ENCODE results near the gene GRIN2A. TPM values are rescaled to one million over a fixed set of nuclear protein-coding genes. Genes with fewer than 3 reads are reported as not detected.

GRIN2A gene
- total RNA-seq: not detected

DNA sequence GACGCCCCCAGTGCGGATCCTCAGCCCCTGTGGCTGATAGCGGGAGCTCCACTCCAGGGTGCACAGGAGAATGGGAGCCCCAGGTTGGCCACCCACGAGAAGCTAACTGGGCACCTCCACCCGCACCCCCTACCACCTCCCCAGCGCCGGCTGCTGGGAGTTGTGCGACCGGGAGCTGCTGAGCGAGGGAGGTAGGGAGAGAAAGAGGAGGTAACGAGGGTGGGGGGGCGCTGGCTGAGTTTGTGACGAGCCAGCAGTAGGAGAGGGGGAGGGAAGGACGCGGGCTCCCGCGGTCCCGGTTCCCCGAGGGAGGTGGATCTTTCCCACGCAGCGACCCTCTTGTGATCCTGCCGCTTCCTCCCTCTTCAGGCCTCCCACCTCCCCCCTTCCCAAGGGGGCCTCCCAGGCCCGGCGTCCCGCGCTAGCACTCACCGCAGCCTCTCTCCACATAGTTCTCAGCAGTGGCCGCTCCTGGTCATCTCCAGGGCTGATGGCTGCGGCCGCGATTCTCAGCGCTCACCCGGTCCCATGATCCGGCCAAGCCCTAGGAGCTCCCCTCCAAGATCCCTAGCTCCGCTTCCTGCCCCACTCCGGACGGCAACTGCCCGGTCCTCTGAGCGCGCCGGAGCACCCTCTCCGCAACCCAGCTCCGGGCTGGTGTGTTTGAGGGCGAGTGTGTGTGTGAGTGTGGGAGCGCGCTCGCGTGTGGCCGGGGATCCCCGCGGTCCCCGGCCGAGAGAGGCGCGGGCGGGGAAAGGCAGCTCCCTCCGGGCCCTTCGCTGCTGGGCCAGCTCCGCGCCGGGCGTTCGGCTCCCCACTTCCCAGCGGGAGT lies at the start of gene GRIN2A:
TSS of gene GRIN2A (minus strand) at position 207 of the 832 bp plus-strand sequence. CDS start 2,017 bp downstream, outside the sequence.
- Mint-ChIP-seq H3K9me3 (no peaks in the 10 kb centered on the region), H3K27ac (no peak within 1 kb of the TSS), H3K4me3 (peak within 1 kb of the TSS; percentile 44), H3K36me3 (ENCODE audit: low read depth) (no peaks in the 10 kb centered on the region), H3K4me1 (no peaks in the 10 kb centered on the region), H3K27me3 (peaks cover 45% of the 10 kb centered on the region)
- ATAC-seq (replicated peaks): no peak

GRCh38 chr16:10231563-10231962 lies 49.3 kb upstream of the GRIN2A start:
- Mint-ChIP-seq H3K27me3 (peaks cover 20% of the 10 kb centered on the region), H3K36me3 (ENCODE audit: low read depth) (no peaks in the 10 kb centered on the region), H3K4me3 (no peak overlapping the region), H3K4me1 (no peaks in the 10 kb centered on the region), H3K9me3 (peaks cover 8% of the 10 kb centered on the region), H3K27ac (no peak overlapping the region)
- no peak for ATAC-seq (replicated peaks)

DNA sequence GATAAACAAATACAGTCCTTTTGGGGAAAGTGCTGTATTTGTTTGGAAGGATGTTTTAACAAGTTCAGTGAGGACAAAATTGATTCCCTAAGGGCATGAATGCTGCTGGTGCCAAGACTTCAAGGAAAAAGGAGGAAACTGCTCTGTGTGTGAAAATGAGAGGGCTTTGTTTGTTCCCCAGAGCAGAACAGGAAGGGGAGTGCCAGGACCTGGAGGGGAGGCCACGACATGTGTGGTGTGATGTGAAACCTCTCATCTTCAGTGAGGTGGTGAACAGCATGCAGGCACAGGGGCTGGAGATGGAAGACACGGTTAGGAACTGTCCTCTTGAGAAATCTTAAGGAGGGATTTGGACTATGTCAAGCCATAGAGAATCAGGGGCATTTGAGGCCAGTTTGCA lies 46.6 kb upstream of the GRIN2A start:
- Mint-ChIP-seq H3K36me3 (ENCODE audit: low read depth) (no peaks in the 10 kb centered on the region), H3K27ac (no peak overlapping the region), H3K4me1 (no peaks in the 10 kb centered on the region), H3K4me3 (no peak overlapping the region), H3K9me3 (peaks cover 8% of the 10 kb centered on the region), H3K27me3 (peaks cover 32% of the 10 kb centered on the region)
- no peak for ATAC-seq (replicated peaks)

DNA sequence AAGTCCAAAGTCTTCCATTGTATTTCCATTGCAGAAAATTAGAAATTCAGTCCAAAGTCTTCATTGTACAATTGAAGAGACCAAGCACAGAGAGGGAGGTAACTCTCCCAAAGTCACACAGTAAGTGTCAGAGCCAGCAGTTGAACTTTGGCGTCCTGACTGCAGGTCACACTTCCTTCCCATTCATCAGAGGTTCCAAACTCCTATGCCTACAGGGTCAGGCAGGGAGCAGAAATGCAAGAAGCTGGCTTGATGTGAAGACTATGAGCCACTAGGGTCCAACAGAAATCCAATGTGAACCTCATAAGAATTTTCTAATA lies 44.7 kb upstream of the GRIN2A start:
- Mint-ChIP-seq H3K27me3 (peaks cover 30% of the 10 kb centered on the region), H3K4me1 (no peaks in the 10 kb centered on the region), H3K4me3 (no peak overlapping the region), H3K27ac (no peak overlapping the region), H3K9me3 (peaks cover 5% of the 10 kb centered on the region), H3K36me3 (ENCODE audit: low read depth) (no peaks in the 10 kb centered on the region)
- no peak for ATAC-seq (replicated peaks)

- H3K4me3 Mint-ChIP-seq: no peak overlapping the region
Observed at GRCh38 chr16:10226141-10226986, 44.1 kb upstream of the GRIN2A start.

GRCh38 chr16:10225653-10226052 lies 43.4 kb upstream of the GRIN2A start:
- ATAC-seq (replicated peaks): no peak
- Mint-ChIP-seq H3K4me3 (no peak overlapping the region), H3K9me3 (peaks cover 2% of the 10 kb centered on the region), H3K27me3 (peaks cover 30% of the 10 kb centered on the region), H3K27ac (no peak overlapping the region), H3K36me3 (ENCODE audit: low read depth) (no peaks in the 10 kb centered on the region), H3K4me1 (no peaks in the 10 kb centered on the region)

More at GRCh38 chr16:10226141-10226986, 44.1 kb upstream of the GRIN2A start:
- Mint-ChIP-seq H3K9me3 (peaks cover 5% of the 10 kb centered on the region), H3K4me1 (no peaks in the 10 kb centered on the region), H3K36me3 (ENCODE audit: low read depth) (no peaks in the 10 kb centered on the region), H3K27me3 (peaks cover 33% of the 10 kb centered on the region), H3K27ac (no peak overlapping the region)
- ATAC-seq (replicated peaks): no peak

GRCh38 chr16:10224850-10225249 lies 42.6 kb upstream of the GRIN2A start:
- no peak overlapping the region for H3K27ac Mint-ChIP-seq
- H3K4me3 Mint-ChIP-seq: no peak overlapping the region
- H3K27me3 Mint-ChIP-seq: peaks cover 28% of the 10 kb centered on the region
- no peak for ATAC-seq (replicated peaks)
- no peaks in the 10 kb centered on the region for H3K4me1 Mint-ChIP-seq
- no peaks in the 10 kb centered on the region for H3K9me3 Mint-ChIP-seq
- H3K36me3 Mint-ChIP-seq (ENCODE audit: low read depth): no peaks in the 10 kb centered on the region

GRCh38 chr16:10220942-10221341 lies 38.7 kb upstream of the GRIN2A start:
- Mint-ChIP-seq H3K27ac (no peak overlapping the region), H3K4me1 (no peaks in the 10 kb centered on the region), H3K27me3 (peaks cover 23% of the 10 kb centered on the region), H3K4me3 (no peak overlapping the region), H3K36me3 (ENCODE audit: low read depth) (no peaks in the 10 kb centered on the region), H3K9me3 (no peaks in the 10 kb centered on the region)
- no peak for ATAC-seq (replicated peaks)

DNA sequence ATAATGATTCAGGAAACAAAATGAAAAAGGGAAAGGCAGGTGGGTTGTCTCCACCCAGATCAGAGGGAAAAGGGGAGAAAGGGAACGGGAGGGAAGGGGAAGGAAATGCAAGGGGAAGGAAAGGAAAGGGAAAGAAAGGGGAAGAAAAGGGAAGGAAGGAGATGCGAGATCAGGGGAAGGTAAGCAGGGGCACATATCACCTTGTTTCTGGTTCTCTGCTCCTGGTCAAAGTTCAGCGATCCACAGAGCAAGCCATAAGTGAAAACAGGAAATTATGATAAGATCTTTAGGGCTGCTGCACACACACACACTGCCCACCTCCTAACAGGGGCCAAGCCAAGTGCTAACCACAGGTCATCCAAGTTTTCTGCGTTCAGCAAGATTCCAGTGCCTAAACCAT lies 37.5 kb upstream of the GRIN2A start:
- Mint-ChIP-seq H3K27ac (no peak overlapping the region), H3K4me1 (no peaks in the 10 kb centered on the region), H3K36me3 (ENCODE audit: low read depth) (no peaks in the 10 kb centered on the region), H3K9me3 (no peaks in the 10 kb centered on the region), H3K4me3 (no peak overlapping the region), H3K27me3 (peaks cover 22% of the 10 kb centered on the region)
- ATAC-seq (replicated peaks): no peak

- Mint-ChIP-seq H3K4me1 (no peaks in the 10 kb centered on the region), H3K27ac (no peak overlapping the region), H3K36me3 (ENCODE audit: low read depth) (no peaks in the 10 kb centered on the region), H3K27me3 (peaks cover 20% of the 10 kb centered on the region), H3K4me3 (no peak overlapping the region), H3K9me3 (no peaks in the 10 kb centered on the region)
- no peak for ATAC-seq (replicated peaks)
Observed at GRCh38 chr16:10218490-10219206, 36.4 kb upstream of the GRIN2A start.

- no peak overlapping the region for H3K4me3 Mint-ChIP-seq
- no peaks in the 10 kb centered on the region for H3K9me3 Mint-ChIP-seq
Observed at GRCh38 chr16:10213748-10214147, 31.5 kb upstream of the GRIN2A start.

DNA sequence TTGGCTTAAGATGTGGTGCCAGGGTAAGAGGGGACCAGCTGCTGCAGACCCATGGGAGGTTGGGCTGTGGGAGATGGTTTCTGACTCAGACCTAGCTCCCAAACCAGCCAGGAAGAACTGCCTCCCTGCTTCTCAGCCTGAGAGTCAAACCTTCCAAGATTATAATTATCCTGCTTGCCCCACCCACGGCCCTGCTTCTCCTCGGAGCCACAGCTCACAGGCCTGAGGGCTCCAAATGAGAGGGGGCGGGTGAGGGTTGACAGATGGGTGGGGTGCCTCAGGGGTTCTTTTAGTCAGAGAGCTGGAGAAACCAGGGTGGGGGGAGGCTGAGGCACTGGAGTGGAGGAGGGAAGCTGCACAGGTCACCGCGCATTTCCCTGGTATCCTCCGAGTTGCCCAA lies 28.7 kb upstream of the GRIN2A start:
- Mint-ChIP-seq H3K4me3 (no peak overlapping the region), H3K27me3 (peaks cover 16% of the 10 kb centered on the region), H3K27ac (no peak overlapping the region), H3K9me3 (no peaks in the 10 kb centered on the region), H3K36me3 (ENCODE audit: low read depth) (no peaks in the 10 kb centered on the region), H3K4me1 (no peaks in the 10 kb centered on the region)
- ATAC-seq (replicated peaks): no peak

More at GRCh38 chr16:10213748-10214147, 31.5 kb upstream of the GRIN2A start:
- peaks cover 24% of the 10 kb centered on the region for H3K27me3 Mint-ChIP-seq
- no peak for ATAC-seq (replicated peaks)
- no peak overlapping the region for H3K27ac Mint-ChIP-seq
- no peaks in the 10 kb centered on the region for H3K4me1 Mint-ChIP-seq
- no peaks in the 10 kb centered on the region for H3K36me3 Mint-ChIP-seq (ENCODE audit: low read depth)

DNA sequence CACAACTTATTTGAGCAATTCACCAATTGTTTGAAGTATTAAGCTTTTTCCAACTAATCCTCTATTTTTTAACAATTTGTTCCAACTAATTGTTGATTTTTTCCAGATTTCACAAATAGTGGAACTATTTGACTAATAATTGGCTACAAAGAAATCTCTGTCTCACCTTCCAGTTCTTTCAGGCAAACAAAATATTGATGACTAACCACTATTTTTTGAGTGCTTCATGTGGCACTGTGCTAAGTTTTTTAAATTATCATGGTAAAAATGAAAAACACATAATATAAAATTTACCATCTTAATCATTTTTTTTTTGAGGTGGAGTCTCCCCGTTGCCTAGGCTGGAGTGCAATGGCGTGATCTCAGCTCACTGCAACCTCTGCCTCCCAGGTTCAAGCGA lies 24.6 kb upstream of the GRIN2A start:
- Mint-ChIP-seq H3K27me3 (peaks cover 16% of the 10 kb centered on the region), H3K9me3 (no peaks in the 10 kb centered on the region)

GRCh38 chr16:10206215-10206614 lies 24.0 kb upstream of the GRIN2A start:
- peaks cover 13% of the 10 kb centered on the region for H3K27me3 Mint-ChIP-seq
- no peak overlapping the region for H3K4me3 Mint-ChIP-seq
- no peaks in the 10 kb centered on the region for H3K4me1 Mint-ChIP-seq
- H3K27ac Mint-ChIP-seq: no peak overlapping the region
- no peaks in the 10 kb centered on the region for H3K36me3 Mint-ChIP-seq (ENCODE audit: low read depth)
- peak; percentile 80 for ATAC-seq (replicated peaks)
- H3K9me3 Mint-ChIP-seq: no peaks in the 10 kb centered on the region

More for the DNA sequence above, 24.6 kb upstream of the GRIN2A start:
- Mint-ChIP-seq H3K27ac (no peak overlapping the region), H3K36me3 (ENCODE audit: low read depth) (no peaks in the 10 kb centered on the region), H3K4me3 (no peak overlapping the region), H3K4me1 (no peaks in the 10 kb centered on the region)
- ATAC-seq (replicated peaks): no peak

All from activated T-helper 17 cell treated with anti-CD3 and anti-CD28 coated beads, Interleukin-2, amount 50 U/mL, for 72 hours (primary cell).